ENCODE data around the gene RBP5.

Gene RBP5

DNA sequence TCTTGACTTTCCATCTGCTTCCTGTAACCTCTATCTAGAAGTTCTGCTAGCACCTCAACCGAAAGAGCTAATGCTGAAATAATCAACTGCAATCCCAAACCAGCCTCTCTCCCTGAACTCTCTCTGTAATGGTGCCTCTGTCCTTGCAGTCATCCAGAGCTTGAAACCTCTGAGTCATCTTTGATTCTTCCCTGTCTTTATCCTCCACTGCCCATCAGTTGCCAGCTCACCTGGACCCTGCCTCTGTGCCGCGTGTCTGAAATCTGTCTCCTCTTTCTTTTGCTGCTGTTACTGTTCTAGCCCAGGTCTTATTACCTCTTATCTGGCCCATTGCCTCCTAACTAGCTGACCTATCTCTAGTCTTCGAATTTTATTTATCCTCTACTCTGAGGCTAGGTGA lies 17.0 kb upstream of the RBP5 start:
- no peak for DNase-seq

DNA sequence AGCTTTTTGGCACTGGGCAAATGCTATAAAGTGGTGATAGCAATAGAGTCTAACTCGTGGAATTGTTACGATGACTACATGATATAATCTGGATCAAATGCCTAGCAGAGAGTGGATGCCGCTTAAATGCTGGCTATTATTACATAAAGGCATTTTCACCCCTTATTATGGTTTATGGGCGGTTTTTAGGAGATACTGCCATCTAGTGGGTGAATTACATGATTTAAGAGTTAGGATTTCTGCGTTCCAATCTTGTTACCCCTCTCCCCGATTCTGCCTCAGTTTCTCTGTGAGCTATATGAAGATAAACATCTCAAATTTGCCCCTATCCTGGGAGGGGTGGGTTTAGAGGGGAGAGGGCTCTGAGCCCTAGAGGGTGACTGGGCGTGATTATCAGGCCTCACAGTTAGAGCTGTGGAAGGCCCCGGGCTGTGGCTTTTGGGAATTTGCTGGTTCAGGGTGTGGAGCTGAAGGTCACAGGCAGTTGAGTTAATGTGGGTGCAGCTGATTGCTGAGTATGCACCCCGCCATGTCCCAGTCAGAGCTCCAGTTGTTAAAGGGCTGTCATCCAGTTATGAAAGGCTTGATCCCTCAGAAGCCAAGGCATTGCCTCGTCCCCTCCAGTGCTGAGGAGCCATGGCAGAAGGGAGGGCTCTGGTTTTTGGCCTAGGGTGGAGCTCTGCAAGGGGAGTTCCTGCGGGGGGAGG lies 15.9 kb upstream of the RBP5 start:
- DNase-seq, result no peak

DNA sequence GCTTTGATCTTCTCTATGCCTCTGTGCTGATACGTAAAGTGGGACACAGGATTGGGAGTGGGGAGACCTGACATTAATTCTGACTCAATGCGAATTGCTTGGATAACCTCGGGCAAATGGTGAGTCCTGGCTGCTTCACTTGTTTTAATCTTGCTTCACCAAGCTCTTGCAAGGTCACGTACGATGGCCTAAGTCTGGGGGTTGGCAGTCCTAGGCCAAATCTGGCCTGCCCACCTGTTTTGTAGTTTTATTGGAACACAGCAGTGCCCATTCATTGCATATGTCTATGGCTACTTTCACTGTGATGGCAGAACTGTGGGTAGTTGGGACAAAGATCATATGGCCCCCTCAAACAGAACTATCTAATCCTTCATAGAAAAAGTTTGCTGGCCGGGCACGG lies 14.9 kb upstream of the RBP5 start:
- no peak for DNase-seq

DNA sequence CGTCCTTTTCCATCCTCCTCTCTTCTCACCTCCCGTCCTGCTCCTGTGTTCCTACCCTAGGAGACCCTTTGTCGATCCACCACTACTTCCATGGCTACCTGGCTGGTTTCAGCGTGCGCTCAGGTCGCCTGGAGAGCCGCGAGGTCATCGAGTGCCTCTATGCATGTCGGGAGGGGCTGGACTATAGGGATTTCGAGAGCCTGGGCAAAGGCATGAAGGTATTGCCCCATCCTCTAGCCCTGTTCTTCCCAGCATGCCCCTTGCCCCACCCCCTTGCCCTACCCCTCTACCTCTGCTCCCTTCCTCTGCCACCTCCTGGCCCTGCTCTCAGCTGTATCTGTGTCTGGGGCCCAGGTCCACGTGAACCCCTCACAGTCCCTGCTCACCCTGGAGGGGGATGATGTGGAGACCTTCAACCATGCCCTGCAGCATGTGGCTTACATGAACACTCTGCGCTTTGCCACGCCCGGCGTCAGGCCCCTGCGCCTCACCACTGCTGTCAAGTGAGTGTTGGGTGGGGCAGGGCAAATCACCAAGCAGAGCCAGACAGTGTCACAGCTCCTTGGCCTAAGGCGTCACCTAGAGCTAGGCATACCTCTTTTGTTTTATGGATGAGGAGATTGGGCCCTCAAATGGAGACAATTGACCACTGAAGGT lies 14.2 kb upstream of the RBP5 start:
- no peak for DNase-seq

DNA sequence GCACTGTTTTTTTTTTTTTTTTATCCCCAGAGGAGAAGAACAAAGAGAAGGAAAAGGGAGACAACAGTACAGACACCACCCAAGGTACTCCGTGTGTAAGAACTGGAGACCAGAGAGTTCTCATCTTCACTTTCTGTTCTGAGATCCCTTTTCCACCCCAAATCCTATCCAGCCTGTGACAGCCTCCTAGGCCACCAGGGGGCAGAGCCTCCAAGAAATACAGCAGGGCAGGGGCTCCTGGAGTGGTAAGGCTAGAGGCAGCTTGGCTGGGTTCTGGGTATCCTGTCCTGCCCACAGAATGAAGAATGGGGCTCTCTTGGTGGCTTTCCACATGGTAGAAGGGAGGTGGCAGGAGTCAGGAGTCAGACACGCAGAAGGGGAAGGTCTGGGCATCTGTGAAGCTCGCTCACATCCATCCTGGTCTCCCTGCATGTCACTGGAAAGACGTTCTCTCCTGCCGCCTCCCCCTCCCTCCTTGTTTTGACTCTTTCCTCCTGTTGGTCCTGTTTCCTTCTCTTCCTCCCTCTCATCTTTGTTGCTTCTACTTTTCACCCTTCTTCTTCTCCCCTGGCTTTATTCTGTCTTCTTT lies 13.5 kb upstream of the RBP5 start:
- no peak for DNase-seq

DNA sequence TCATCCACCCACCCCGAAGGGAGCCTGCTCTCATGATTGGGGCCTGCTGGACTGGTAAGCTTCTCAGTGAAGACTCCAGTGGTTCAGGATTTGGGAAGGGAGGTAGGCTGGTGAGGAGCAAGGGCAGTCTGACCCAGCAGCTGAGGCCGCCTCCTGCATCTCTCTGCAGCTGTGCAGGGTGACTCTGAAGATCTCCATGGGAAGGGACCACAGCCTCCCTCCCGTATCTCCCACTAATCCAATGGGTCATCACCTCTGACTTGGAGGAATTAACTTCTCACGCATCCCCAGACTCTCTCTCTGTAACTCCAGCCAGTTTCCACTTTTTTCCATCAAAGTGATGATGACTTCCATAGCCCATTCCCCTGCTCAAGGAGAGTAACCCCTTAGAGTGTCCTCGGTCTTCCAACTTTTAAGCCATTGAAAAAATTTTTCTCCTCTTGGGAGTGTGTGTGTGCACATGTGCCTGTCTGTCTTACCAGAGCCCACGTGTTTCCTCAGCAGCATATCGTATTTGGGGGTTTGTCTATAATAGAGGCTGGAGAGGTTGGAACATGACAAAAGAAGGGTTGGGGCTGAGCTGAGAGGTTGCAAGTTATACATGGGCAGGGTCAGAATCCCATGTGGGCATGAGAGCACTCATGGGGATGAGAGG lies 12.8 kb upstream of the RBP5 start:
- DNase-seq, result no peak

DNA sequence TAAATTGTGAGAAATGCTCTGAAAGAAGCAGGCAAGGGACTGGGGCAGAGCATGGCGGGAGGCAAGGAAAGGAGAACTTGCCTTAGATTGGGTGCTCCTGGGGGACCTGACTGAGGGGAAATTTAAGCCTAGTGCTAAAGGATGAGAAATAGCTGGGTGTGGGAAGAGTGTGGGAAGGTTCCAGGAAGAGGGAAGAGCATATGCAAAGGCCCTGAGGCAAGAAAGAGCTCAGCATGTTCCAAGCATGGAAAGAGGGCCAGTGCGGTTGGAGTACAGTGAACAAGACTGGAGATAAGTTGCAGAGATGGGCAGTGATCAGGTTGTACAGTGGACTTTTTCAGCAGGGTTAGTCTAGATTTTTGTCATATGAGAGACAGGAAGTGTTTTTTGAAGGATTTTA lies 10.5 kb upstream of the RBP5 start:
- no peak for DNase-seq

DNA sequence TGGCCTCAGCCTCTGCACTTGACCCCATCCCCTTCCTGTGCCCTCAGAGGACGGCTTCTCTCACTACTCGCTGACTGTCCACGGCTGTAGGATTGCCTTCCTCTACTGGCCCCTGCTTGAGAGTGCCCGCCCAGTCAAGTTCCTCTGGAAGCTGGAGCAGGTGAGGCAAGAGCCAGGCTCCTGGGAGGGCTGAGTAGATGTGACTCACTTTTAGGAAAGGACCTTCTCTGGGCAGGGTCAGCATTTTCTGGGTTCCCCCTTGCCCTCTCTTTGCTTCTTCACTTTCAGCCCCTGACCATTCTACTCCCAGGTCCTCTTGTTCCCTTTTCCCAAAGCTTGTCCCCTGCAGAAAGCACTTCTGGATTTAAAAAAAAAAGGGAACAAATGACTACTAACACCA lies 9.2 kb upstream of the RBP5 start:
- DNase-seq, result no peak

DNA sequence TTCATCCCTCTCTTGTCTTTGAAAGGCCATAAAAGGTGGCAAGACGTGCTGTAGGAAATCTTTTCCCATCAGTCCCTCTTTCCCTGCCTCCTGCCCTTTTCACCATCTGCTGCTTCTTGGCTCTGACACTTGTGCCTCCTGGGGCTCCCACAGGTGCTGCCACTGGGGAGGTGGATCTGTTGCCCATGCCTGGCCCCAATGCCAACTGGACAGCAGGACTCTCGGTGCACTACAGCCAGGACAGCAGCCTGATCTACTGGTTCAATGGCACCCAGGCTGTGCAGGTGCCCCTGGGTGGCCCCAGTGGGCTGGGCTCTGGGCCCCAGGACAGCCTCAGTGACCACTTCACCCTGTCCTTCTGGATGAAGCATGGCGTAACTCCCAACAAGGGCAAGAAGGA lies 8.0 kb upstream of the RBP5 start:
- no peak for DNase-seq

DNA sequence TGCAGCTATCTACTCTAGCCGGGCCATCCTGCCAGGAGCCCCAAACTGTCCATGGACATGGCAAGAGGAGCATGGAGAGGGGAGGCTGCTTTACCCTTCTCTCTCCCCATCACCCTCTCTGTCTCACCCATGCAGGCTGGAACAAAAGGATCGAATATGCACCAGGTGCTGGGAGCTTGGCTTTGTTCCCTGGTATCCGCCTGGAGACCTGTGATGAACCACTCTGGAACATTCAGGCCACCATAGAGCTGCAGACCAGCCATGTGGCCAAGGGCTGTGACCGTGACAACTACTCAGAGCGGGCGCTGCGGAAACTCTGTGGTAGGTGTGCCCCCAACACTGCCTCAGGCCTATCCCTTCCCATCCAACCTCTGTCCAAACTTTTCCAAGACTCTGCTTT lies 7.4 kb upstream of the RBP5 start:
- DNase-seq, result no peak

DNA sequence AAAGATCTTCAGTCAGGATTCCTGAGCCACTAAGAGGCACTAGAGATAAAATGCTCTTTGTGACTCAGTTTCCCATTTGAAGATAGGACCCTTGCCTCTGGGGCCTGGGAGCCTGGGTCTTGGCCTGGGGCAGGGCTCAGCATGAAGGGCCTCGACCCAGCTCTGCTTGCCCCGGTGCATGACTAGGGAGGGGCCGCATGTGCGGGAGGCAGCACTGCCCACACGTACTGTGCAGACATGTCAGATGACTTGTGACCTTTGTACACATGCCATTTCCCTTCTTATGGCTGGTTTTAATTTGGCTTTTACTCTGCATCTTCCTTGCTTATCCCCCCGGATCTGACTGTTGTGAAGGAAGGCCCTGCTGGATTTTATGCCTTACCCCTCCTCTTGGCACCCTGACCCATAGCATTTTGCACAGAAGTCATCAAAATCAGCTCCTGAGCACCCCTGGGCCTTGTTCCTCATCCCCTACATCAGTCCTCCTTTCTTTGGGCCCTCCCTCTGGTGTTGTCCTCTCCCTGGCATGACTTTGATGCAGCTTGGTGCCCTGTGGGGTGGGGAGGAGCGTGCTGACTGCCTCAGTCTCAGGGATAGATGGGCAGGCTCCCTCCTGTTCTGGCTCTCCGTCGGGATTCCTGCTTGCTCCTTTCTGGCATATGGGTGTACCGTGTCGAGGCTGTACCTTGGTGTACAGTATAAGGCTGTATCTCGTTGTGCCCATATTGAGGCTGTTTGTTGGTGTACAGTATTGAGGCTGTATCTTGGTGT lies 5.9 kb upstream of the RBP5 start:
- DNase-seq, result no peak

DNA sequence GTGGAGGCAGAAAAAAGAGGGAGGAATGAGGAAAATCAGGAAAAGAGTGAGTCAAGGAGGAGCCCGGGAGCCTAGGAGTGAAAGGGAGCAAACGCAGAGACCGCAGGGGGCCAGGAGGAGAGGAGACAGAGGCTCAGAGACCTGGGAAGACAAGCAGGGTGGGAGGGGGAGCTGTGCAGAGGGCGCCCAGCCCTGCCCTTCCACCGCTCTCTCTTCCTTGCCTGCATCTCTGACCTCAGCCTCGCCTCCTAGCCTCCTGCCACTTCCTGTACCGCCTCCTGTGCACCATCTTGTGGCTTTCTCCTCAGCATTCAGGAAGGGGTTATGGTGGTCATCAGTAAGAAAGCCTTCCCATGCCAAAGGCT lies 2.8 kb upstream of the RBP5 start:
- no peak for DNase-seq

DNA sequence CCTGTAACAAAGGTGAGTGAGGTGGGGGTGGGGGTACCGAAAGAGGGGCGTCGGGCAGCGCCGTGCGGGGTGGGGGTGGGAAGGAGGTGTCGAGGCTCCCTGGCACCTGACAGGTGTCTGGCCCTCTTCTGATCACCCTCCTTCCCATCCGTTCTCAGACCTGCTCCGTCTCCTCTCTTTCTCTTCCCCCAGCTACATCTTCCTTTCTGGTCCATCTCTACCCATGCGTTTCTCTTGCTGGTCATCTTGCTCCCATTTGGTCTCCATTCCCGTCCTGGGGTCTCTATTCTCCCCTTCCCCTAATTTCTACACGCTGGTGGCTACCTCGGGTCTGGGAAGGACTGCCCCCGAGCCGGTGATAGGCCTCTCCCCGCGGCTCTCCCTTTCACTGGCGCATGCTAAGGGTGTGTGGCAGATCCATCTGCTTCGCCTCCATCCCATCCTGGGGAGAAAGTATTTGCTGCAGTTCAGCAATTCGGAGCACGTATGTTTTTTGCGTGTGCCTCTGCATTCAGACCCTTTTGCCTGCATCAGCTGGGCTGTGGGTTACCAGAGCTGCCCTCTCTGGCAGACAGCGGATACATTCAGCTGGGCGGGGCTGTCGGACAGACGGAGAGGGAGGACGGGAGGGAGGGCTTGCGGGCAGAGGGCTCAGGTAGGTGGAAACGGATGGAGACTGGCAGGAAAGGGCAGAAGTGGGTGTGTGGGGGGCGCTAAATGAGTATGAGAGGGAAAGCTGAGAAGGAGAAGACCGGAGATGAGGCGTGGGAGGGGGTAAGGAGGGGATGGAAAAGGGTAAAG lies 2.2 kb upstream of the RBP5 start:
- DNase-seq, result no peak

DNA sequence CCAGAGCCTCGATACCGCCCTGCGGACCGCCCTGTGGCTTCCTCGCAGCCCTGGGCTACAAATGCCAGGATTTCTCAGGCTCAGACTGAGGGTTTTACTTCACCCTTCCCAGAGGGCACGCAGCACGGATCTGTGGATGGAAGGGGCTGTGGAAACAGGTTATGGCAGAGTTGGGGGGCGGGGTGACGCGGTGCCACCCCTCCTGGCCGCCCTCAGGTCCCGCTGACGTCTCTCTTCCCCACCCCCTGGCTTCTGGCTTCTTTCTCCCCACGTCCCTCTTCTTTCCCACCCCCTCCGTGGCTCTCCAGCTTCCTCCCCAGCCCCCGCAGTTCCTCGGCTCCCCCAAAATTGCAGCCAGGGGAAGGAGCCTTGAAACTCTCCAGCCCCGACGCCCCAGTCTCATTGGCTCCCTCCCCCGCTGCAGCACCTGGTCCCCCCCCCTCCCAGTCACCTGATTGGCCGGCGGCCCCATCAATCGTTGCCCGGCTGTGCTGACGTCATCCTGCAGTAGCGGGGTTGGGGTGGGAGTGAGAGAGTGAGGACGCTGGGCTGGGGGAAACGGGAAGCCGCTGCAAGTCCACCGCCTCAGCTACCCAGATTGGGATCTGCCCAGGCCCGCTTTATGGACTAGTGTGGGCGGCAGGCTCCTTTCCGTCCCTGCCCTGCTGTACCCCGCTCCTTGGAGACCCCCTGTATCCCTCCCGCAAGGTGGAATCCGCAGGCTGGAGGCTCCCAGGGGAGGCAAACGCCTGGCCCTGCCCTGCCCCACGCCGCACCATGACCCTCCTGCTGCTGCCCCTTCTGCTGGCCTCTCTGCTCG lies 1.4 kb upstream of the RBP5 start, which contains the start of gene CLSTN3:
Gene CLSTN3, plus strand, starts transcription at position 500 of the 820 bp plus-strand sequence. Its CDS starts 278 bp downstream, at position 778.
- no peak for DNase-seq

DNA sequence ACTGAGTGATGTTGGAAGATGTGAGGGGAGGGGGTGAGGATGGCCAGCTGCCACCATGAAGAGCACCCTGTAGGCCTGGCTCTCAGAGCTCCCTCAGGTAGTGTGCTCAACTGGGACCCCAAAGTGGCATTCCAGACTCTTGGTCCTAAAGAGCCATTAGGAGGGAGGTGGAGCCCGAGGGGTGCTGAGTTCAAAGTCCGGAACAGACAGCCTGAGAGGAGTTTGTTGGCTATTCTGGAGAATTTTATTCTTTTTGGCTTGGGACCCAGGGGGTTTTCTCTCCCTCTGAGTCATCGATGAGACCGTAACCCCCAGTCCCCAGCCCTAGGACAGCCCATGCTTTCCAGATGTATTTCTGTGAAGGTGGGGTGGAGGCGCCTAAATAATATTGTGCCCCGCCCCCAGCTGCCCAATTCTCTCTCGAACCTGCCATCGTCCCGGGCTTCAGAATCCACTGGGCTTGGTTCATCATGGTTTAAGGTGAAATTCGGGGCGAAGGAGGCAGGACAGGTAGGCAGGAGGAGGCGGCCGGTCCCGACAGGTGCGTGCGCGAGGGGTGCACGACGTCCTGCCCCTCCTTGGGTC lies 690 bp upstream of the RBP5 start:
- no peak for DNase-seq

DNA sequence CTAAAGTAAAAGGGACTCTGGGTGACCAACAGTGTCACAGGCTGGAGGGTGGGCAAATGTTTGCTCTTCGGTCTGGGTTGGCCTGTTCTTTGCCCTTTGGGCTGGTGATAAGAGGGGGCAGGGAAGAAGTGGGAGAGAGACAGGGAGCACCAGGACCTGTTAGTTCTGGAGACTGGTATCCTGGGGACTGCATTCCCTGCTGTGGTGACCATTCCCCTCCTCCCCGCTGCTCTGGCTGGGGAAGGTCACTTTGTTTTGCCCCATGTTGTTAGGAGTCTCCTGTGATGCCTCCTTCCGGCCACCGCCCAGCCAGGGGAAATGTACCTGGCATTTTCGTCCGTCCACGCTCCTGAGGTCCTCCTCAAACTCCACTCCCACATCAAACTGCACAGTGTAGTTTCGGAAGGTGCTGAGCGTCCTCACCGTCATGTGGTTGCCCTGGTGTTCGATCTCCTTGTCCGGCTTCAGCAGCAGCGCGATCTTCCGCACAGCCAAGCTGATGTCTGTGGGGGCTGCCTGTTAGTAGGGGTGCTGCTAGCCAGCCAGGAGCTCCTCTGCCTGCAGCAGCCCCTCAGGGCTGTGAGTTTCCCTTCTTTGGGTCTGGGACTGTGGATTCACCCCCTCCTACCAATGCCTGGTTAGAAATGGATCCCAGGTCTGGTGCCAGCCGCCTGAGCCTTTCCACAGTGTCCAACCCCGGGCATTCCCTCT lies 618 bp downstream of the RBP5 start:
- DNase-seq, result no peak

DNA sequence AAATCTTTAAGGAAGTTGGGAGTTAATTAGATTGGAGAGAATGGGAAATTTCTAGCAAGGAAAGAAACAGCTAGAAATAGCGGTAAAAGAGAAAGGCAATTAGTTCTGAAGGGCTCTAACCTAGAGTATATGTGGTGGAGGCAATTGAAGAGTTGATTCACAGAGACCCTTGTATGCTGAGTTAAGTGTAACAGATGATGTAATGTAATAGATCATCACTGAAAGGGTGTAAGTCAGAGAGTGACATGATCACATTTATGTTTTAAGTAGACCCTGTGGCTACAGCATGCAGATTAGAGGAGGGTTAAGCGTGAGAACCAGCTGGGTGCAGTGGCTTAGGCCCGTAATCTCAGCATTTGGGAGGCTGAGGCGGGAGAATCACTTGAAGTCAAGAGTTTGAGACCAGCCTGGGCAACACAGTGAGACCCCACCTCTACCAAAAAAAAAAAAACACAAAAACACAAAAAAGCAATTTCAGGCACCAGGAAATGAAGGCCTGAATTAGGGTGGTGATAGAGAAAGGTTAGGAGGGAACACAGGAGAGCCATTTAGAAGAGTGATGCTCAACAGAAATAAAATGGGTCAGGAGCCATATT lies 3.0 kb downstream of the RBP5 start:
- no peak for DNase-seq

DNA sequence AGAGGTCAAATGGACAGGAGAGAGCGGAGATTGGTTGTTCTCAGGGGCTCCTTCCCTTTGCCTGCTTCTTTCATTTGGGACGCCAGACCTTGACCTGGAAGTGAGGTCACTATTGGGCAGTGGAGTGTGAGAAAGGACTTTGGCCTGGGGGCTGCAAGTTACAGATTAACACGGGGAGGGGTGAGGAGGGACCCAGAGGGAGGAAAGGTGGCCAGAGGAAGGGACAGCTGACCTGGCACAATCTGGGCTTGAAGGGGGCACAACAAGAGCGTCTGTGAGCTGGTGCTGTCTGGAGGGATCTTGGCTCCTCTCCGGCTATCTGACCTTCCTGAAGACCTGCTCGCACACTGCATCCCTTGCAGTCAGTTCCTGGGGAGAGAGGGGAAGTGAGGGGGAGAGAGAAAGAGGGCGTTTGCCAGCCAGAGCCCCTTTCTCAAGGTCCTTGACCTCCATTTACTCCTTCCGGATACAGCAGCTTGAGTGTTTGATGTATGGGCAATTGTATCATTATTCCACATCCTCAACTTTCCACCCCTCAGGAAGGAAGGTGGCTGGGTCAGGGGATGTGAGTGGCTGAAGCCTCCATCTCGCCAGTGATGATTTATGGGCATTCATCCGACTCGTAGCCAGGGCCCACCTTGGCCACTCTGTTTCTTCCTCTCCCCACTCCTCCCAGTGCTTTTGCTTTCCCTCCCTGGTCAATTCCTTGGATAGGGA lies 4.7 kb downstream of the RBP5 start:
- no peak for DNase-seq

Data from cortex of kidney (tissue), 1 donor.